Measurements from ENCODE around the gene KLF11. TPM values are rescaled to one million over a fixed set of nuclear protein-coding genes. Genes with fewer than 3 reads are reported as not detected.

Gene KLF11
- total RNA-seq (12.5 TPM), polyA plus RNA-seq (ENCODE audit: insufficient read depth in 1 of 8, insufficient read length in 8 of 8, low replicate concordance in 1 of 8) (10 to 100 TPM; 18.1 to 24.3 (median 21.8) TPM)
- long read RNA-seq, donor 1, full-length matches to known transcripts, result 1 of 1 reads
- long read RNA-seq, donor 1, partial matches to known transcripts, result 0 of 1 reads
- long read RNA-seq, donor 1, other reads (novel, unspliced or antisense), result 0 of 1 reads
- long read RNA-seq, donor 2, result 0 reads
- long read RNA-seq, donor 3, full-length matches to known transcripts, result 7 of 27 reads
- long read RNA-seq, donor 3, partial matches to known transcripts, result 20 of 27 reads
- long read RNA-seq, donor 3, other reads (novel, unspliced or antisense), result 0 of 27 reads
- long read RNA-seq, donor 4, full-length matches to known transcripts, result 4 of 4 reads
- long read RNA-seq, donor 4, partial matches to known transcripts, result 0 of 4 reads
- long read RNA-seq, donor 4, other reads (novel, unspliced or antisense), result 0 of 4 reads
- long read RNA-seq, donor 5, full-length matches to known transcripts, result 9 of 22 reads
- long read RNA-seq, donor 5, partial matches to known transcripts, result 13 of 22 reads
- long read RNA-seq, donor 5, other reads (novel, unspliced or antisense), result 0 of 22 reads
- long read RNA-seq, donor 6, full-length matches to known transcripts, result 9 of 9 reads
- long read RNA-seq, donor 6, partial matches to known transcripts, result 0 of 9 reads
- long read RNA-seq, donor 6, other reads (novel, unspliced or antisense), result 0 of 9 reads
- long read RNA-seq, donor 7, full-length matches to known transcripts, result 4 of 10 reads
- long read RNA-seq, donor 7, partial matches to known transcripts, result 6 of 10 reads
- long read RNA-seq, donor 7, other reads (novel, unspliced or antisense), result 0 of 10 reads
- long read RNA-seq, donor 8, full-length matches to known transcripts, result 4 of 25 reads
- long read RNA-seq, donor 8, partial matches to known transcripts, result 21 of 25 reads
- long read RNA-seq, donor 8, other reads (novel, unspliced or antisense), result 0 of 25 reads
- long read RNA-seq, donor 9, full-length matches to known transcripts, result 5 of 10 reads
- long read RNA-seq, donor 9, partial matches to known transcripts, result 5 of 10 reads
- long read RNA-seq, donor 9, other reads (novel, unspliced or antisense), result 0 of 10 reads
- long read RNA-seq, donor 10, full-length matches to known transcripts, result 4 of 4 reads
- long read RNA-seq, donor 10, partial matches to known transcripts, result 0 of 4 reads
- long read RNA-seq, donor 10, other reads (novel, unspliced or antisense), result 0 of 4 reads
- long read RNA-seq, donor 11, result 0 reads

- WGBS (ENCODE audit: insufficient coverage), result under 1% methylated on average over 98 of the region's 104 CpGs
Observed at GRCh38 chr2:10043256-10043905, at the start of gene KLF11. TSS of gene KLF11 (plus strand) at chr2:10043550. CDS start at chr2:10043717, 167 bp downstream.

GRCh38 chr2:9994462-9994861 is 48.9 kb upstream of the KLF11 start:
- Histone ChIP-seq H3K27ac (ENCODE audit: low read length) (no peak overlapping the region), H3K4me3 (ENCODE audit: low read length) (no peak overlapping the region), H3K4me1 (ENCODE audit: control insufficient read depth, insufficient read depth, low read length) (peaks cover 34% of the 10 kb centered on the region)

More at GRCh38 chr2:10043256-10043905, at the start of gene KLF11:
- H3K27me3 ChIP-seq (ENCODE audit: control insufficient read depth, insufficient read depth, low read length), result no peaks in the 10 kb centered on the region
- H3K36me3 ChIP-seq (ENCODE audit: control insufficient read depth, insufficient read depth, low read length), result peaks cover 31% of the 10 kb centered on the region
- H3K4me1 ChIP-seq (ENCODE audit: control insufficient read depth, insufficient read depth, low read length), result peaks cover 31% of the 10 kb centered on the region
- H3K4me3 ChIP-seq (ENCODE audit: low read length), result peak within 1 kb of the TSS; percentile 57
- H3K27ac ChIP-seq (ENCODE audit: low read length), result peak within 1 kb of the TSS; percentile 94
- H3K9me3 ChIP-seq (replicated peaks; ENCODE audit: control insufficient read depth, low read depth, low read length), result no peaks in the 10 kb centered on the region
- peak; percentile 97 for DNase-seq

GRCh38 chr2:9995059-9995458 is 48.3 kb upstream of the KLF11 start:
- 95% methylated on average over 3 of the region's 5 CpGs for WGBS (ENCODE audit: insufficient coverage)
- H3K4me1 ChIP-seq (ENCODE audit: control insufficient read depth, insufficient read depth, low read length), result peaks cover 34% of the 10 kb centered on the region
- H3K4me3 ChIP-seq (ENCODE audit: low read length), result no peak overlapping the region
- H3K9me3 ChIP-seq (replicated peaks; ENCODE audit: control insufficient read depth, low read depth, low read length), result no peaks in the 10 kb centered on the region
- peaks cover 4% of the 10 kb centered on the region for H3K36me3 ChIP-seq (ENCODE audit: control insufficient read depth, insufficient read depth, low read length)
- no peaks in the 10 kb centered on the region for H3K27me3 ChIP-seq (ENCODE audit: control insufficient read depth, insufficient read depth, low read length)
- DNase-seq, result no peak
- H3K27ac ChIP-seq (ENCODE audit: low read length), result no peak overlapping the region

More at GRCh38 chr2:9994462-9994861, 48.9 kb upstream of the KLF11 start:
- DNase-seq, result no peak
- Histone ChIP-seq H3K9me3 (replicated peaks; ENCODE audit: control insufficient read depth, low read depth, low read length) (no peaks in the 10 kb centered on the region), H3K27me3 (ENCODE audit: control insufficient read depth, insufficient read depth, low read length) (no peaks in the 10 kb centered on the region), H3K36me3 (ENCODE audit: control insufficient read depth, insufficient read depth, low read length) (peaks cover 4% of the 10 kb centered on the region)
- 93% methylated on average over 7 of the region's 11 CpGs for WGBS (ENCODE audit: insufficient coverage)

GRCh38 chr2:9996321-9996720 is 47.0 kb upstream of the KLF11 start:
- no CpG with 5 or more reads among the region's 7 CpGs for WGBS (ENCODE audit: insufficient coverage)
- DNase-seq, result no peak

GRCh38 chr2:9997936-9998335 is 45.4 kb upstream of the KLF11 start:
- peaks cover 18% of the 10 kb centered on the region for H3K4me1 ChIP-seq (ENCODE audit: control insufficient read depth, insufficient read depth, low read length)
- peaks cover 4% of the 10 kb centered on the region for H3K36me3 ChIP-seq (ENCODE audit: control insufficient read depth, insufficient read depth, low read length)
- no peak overlapping the region for H3K4me3 ChIP-seq (ENCODE audit: low read length)
- DNase-seq, result no peak
- no peaks in the 10 kb centered on the region for H3K9me3 ChIP-seq (replicated peaks; ENCODE audit: control insufficient read depth, low read depth, low read length)
- WGBS (ENCODE audit: insufficient coverage), result 68% methylated on average over 2 of the region's 7 CpGs
- no peak overlapping the region for H3K27ac ChIP-seq (ENCODE audit: low read length)
- no peaks in the 10 kb centered on the region for H3K27me3 ChIP-seq (ENCODE audit: control insufficient read depth, insufficient read depth, low read length)

More at GRCh38 chr2:9996321-9996720, 47.0 kb upstream of the KLF11 start:
- Histone ChIP-seq H3K4me3 (ENCODE audit: low read length) (no peak overlapping the region), H3K36me3 (ENCODE audit: control insufficient read depth, insufficient read depth, low read length) (peaks cover 4% of the 10 kb centered on the region), H3K9me3 (replicated peaks; ENCODE audit: control insufficient read depth, low read depth, low read length) (no peaks in the 10 kb centered on the region), H3K4me1 (ENCODE audit: control insufficient read depth, insufficient read depth, low read length) (peaks cover 28% of the 10 kb centered on the region), H3K27ac (ENCODE audit: low read length) (peak overlapping the region; percentile 62), H3K27me3 (ENCODE audit: control insufficient read depth, insufficient read depth, low read length) (no peaks in the 10 kb centered on the region)

GRCh38 chr2:9998916-9999654 is 44.3 kb upstream of the KLF11 start:
- WGBS (ENCODE audit: insufficient coverage), result 96% methylated on average over 12 of the region's 20 CpGs
- H3K9me3 ChIP-seq (replicated peaks; ENCODE audit: control insufficient read depth, low read depth, low read length), result no peaks in the 10 kb centered on the region
- H3K27ac ChIP-seq (ENCODE audit: low read length), result no peak overlapping the region
- H3K4me3 ChIP-seq (ENCODE audit: low read length), result no peak overlapping the region
- H3K36me3 ChIP-seq (ENCODE audit: control insufficient read depth, insufficient read depth, low read length), result peaks cover 4% of the 10 kb centered on the region
- H3K4me1 ChIP-seq (ENCODE audit: control insufficient read depth, insufficient read depth, low read length), result peaks cover 13% of the 10 kb centered on the region
- no peak for DNase-seq
- no peaks in the 10 kb centered on the region for H3K27me3 ChIP-seq (ENCODE audit: control insufficient read depth, insufficient read depth, low read length)

- no peak for DNase-seq
- peaks cover 3% of the 10 kb centered on the region for H3K27me3 ChIP-seq (ENCODE audit: control insufficient read depth, insufficient read depth, low read length)
- H3K9me3 ChIP-seq (replicated peaks; ENCODE audit: control insufficient read depth, low read depth, low read length), result no peaks in the 10 kb centered on the region
- peaks cover 4% of the 10 kb centered on the region for H3K36me3 ChIP-seq (ENCODE audit: control insufficient read depth, insufficient read depth, low read length)
- H3K4me3 ChIP-seq (ENCODE audit: low read length), result no peak overlapping the region
- H3K4me1 ChIP-seq (ENCODE audit: control insufficient read depth, insufficient read depth, low read length), result peaks cover 7% of the 10 kb centered on the region
- H3K27ac ChIP-seq (ENCODE audit: low read length), result no peak overlapping the region
- no CpG with 5 or more reads among the region's 1 CpG for WGBS (ENCODE audit: insufficient coverage)
Observed at GRCh38 chr2:9999693-10000092, 43.7 kb upstream of the KLF11 start.

GRCh38 chr2:10000541-10000940 is 42.8 kb upstream of the KLF11 start:
- 90% methylated on average over 5 of the region's 8 CpGs for WGBS (ENCODE audit: insufficient coverage)
- Histone ChIP-seq H3K4me1 (ENCODE audit: control insufficient read depth, insufficient read depth, low read length) (peaks cover 7% of the 10 kb centered on the region), H3K4me3 (ENCODE audit: low read length) (no peak overlapping the region), H3K36me3 (ENCODE audit: control insufficient read depth, insufficient read depth, low read length) (peaks cover 4% of the 10 kb centered on the region), H3K9me3 (replicated peaks; ENCODE audit: control insufficient read depth, low read depth, low read length) (no peaks in the 10 kb centered on the region), H3K27ac (ENCODE audit: low read length) (no peak overlapping the region), H3K27me3 (ENCODE audit: control insufficient read depth, insufficient read depth, low read length) (peaks cover 5% of the 10 kb centered on the region)
- DNase-seq, result no peak

- Histone ChIP-seq H3K4me1 (ENCODE audit: control insufficient read depth, insufficient read depth, low read length) (peaks cover 7% of the 10 kb centered on the region), H3K27ac (ENCODE audit: low read length) (no peak overlapping the region), H3K9me3 (replicated peaks; ENCODE audit: control insufficient read depth, low read depth, low read length) (no peaks in the 10 kb centered on the region), H3K27me3 (ENCODE audit: control insufficient read depth, insufficient read depth, low read length) (peaks cover 13% of the 10 kb centered on the region), H3K36me3 (ENCODE audit: control insufficient read depth, insufficient read depth, low read length) (peaks cover 4% of the 10 kb centered on the region), H3K4me3 (ENCODE audit: low read length) (no peak overlapping the region)
- no CpG with 5 or more reads among the region's 5 CpGs for WGBS (ENCODE audit: insufficient coverage)
- DNase-seq, result no peak
Observed at GRCh38 chr2:10001586-10001985, 41.8 kb upstream of the KLF11 start.

Data from muscle of leg (tissue), 16 donors.